Neuronal stem cell (in vitro differentiated cells): ENCODE data around the gene PROX1.

ENCODE experiments used
- DNase-seq: peaks from one replicate; pipeline ENCODE4 v3.0.0-alpha.2; 2013; ENCODE audit warnings: low spot score
- H2AFZ ChIP-seq: one replicate; pipeline ENCODE4 v1.6.1; 2013; ENCODE audit warnings: mild to moderate bottlenecking, low read length, inconsistent platforms
- H2AK5ac ChIP-seq: 2 replicates; pipeline ENCODE4 v1.6.1; 2013; ENCODE audit warnings: low read depth, mild to moderate bottlenecking, inconsistent platforms, low read length, moderate library complexity, mixed read lengths
- H2BK120ac ChIP-seq: 2 replicates; pipeline ENCODE4 v1.6.1; 2013; ENCODE audit warnings: low read depth, mild to moderate bottlenecking, inconsistent platforms, low read length, moderate library complexity, mixed read lengths
- H2BK12ac ChIP-seq: one replicate; pipeline ENCODE4 v1.6.1; 2013; ENCODE audit warnings: low read length, inconsistent platforms
- H2BK15ac ChIP-seq: 2 replicates; pipeline ENCODE4 v1.6.1; 2013; ENCODE audit warnings: mild to moderate bottlenecking, low read length, inconsistent platforms, mixed read lengths
- H2BK5ac ChIP-seq: one replicate; pipeline ENCODE4 v1.6.1; 2013; ENCODE audit warnings: inconsistent platforms, mild to moderate bottlenecking, low read length, moderate library complexity
- H3K14ac ChIP-seq: one replicate; pipeline ENCODE4 v1.6.1; 2013; ENCODE audit warnings: low read length, inconsistent platforms
- H3K18ac ChIP-seq: 2 replicates; pipeline ENCODE4 v1.6.1; 2013; ENCODE audit warnings: low read length, inconsistent platforms
- H3K23ac ChIP-seq: 2 replicates; pipeline ENCODE4 v1.6.1; 2013; ENCODE audit warnings: low read depth, mild to moderate bottlenecking, mixed read lengths, low read length, inconsistent platforms; ENCODE audit not compliant: poor library complexity
- H3K27ac ChIP-seq: replicated peaks from 3 replicates; pipeline ENCODE4 v1.5.1; 2013; ENCODE audit warnings: low read length, inconsistent platforms
- H3K27me3 ChIP-seq, 3 experiments: 2 replicates each; pipeline ENCODE4 v1.6.1; 2013; ENCODE audit warnings: low read length in 3 of 3, mild to moderate bottlenecking in 2 of 3, inconsistent platforms in 1 of 3, low read depth in 1 of 3, mixed read lengths in 1 of 3, moderate library complexity in 1 of 3; ENCODE audit not compliant: control insufficient read depth in 3 of 3, insufficient read depth in 3 of 3
- H3K36me3 ChIP-seq, 2 donors: replicated peaks in 1 of 2; 2 replicates each; pipeline ENCODE4 v1.6.1; 2013; ENCODE audit warnings: low read length in 2 of 2; ENCODE audit not compliant: control insufficient read depth in 2 of 2, insufficient read depth in 2 of 2
- H3K4ac ChIP-seq: 2 replicates; pipeline ENCODE4 v1.6.1; 2013; ENCODE audit warnings: inconsistent platforms, mild to moderate bottlenecking, low read length, moderate library complexity
- H3K4me1 ChIP-seq, 2 donors: 1 replicate in 1 of 2; 2 replicates in 1 of 2; pipeline ENCODE4 v1.6.1; 2013; ENCODE audit warnings: low read length in 2 of 2, low read depth in 1 of 2; ENCODE audit not compliant: control insufficient read depth in 2 of 2, insufficient read depth in 1 of 2
- H3K4me2 ChIP-seq: one replicate; pipeline ENCODE4 v1.6.1; 2013; ENCODE audit warnings: mild to moderate bottlenecking, low read length, inconsistent platforms; ENCODE audit not compliant: insufficient read depth, poor library complexity, severe bottlenecking
- H3K4me3 ChIP-seq, 2 donors: 2 replicates each; pipeline ENCODE4 v1.5.1; 2013; ENCODE audit warnings: low read length in 2 of 2, mild to moderate bottlenecking in 2 of 2, inconsistent platforms in 1 of 2, moderate library complexity in 1 of 2
- H3K79me1 ChIP-seq: one replicate; pipeline ENCODE4 v1.6.1; 2013; ENCODE audit warnings: low read depth, mild to moderate bottlenecking, inconsistent platforms, low read length, moderate library complexity
- H3K9ac ChIP-seq: one replicate; pipeline ENCODE4 v1.6.1; 2013; ENCODE audit warnings: mild to moderate bottlenecking, low read depth, low read length, inconsistent platforms; ENCODE audit not compliant: poor library complexity
- H3K9me3 ChIP-seq, 2 donors: replicated peaks in 1 of 2; 2 replicates each; pipeline versions ENCODE3 to v1.6.1; 2013; ENCODE audit warnings: low read length in 2 of 2, mild to moderate bottlenecking in 2 of 2, inconsistent platforms in 1 of 2, low read depth in 1 of 2, mixed read lengths in 1 of 2, moderate library complexity in 1 of 2; ENCODE audit not compliant: control insufficient read depth in 2 of 2, insufficient read depth in 1 of 2
- H4K8ac ChIP-seq: one replicate; pipeline ENCODE4 v1.6.1; 2013; ENCODE audit warnings: low read depth, mild to moderate bottlenecking, inconsistent platforms, low read length, moderate library complexity
- H4K91ac ChIP-seq: one replicate; pipeline ENCODE4 v1.6.1; 2013; ENCODE audit warnings: low read length, low read depth, mild to moderate bottlenecking, inconsistent platforms; ENCODE audit not compliant: poor library complexity
- WGBS, 2 donors: extraction: QIAGEN DNeasy Blood & Tissue Kit; methylation state at CpG; one replicate each; pipeline ENCODE4 v1.1.7; 2013; ENCODE audit warnings: missing lambda C conversion rate in 2 of 2, mixed read lengths in 1 of 2; ENCODE audit not compliant: insufficient read length in 2 of 2, insufficient replicate concordance in 1 of 2; ENCODE audit errors: extremely low coverage in 2 of 2; 5-methylcytosine and 5-hydroxymethylcytosine counted together

Gene PROX1

DNA sequence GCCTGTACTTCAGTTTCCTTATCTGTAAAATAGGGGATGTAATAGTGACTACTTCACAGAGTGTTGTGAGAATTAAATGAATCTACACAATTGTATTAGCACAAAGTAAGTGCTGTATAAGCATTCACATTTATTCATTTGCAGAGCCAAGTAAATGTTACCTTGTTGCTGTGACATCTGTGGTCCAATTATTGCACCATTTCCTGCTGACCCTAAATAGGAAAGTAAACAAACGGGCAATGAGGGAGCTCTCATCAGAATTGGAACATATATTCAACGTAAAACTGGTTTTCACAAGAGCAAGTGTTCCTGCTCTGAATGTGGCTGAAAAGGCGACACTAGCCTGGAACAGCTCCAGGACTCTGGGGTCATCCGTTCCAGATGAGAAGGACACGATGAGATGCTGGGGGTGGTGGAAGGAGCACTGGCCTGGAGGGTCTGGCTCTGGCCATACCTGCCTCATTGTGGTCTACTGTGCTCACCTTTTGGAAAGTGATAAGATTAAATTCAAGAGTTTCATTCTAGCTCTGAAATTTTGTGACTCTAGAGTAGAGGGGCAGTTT, 34.5 kb downstream of the PROX1 start:
- Histone ChIP-seq H2AK5ac (no peak overlapping the region), H3K4ac (no peak overlapping the region), H3K4me1 (peaks cover 15 to 30% of the 10 kb centered on the region in 2 donors), H3K18ac (peak overlapping the region; percentile 49), H2AFZ (no peak overlapping the region), H4K91ac (no peak overlapping the region), H2BK120ac (no peak overlapping the region), H3K79me1 (no peaks in the 10 kb centered on the region), H3K9ac (no peak overlapping the region), H3K23ac (no peak overlapping the region), H3K14ac (no peak overlapping the region), H3K27me3 (no peaks in the 10 kb centered on the region), H3K4me2 (no peak overlapping the region), H2BK5ac (no peak overlapping the region), H3K27ac (no peak overlapping the region), H3K36me3 (peaks cover 0 to 4% of the 10 kb centered on the region in 2 donors), H4K8ac (no peak overlapping the region), H2BK15ac (no peak overlapping the region), H3K4me3 (no peak overlapping the region), H2BK12ac (no peak overlapping the region), H3K9me3 (no peaks in the 10 kb centered on the region)
- WGBS, 2 donors, result no CpG with 5 or more reads among the region's 5 CpGs
- no peak for DNase-seq

- Histone ChIP-seq H3K4me3 (no peak overlapping the region), H3K4ac (no peak overlapping the region), H2AFZ (no peak overlapping the region), H3K9ac (no peak overlapping the region), H3K27ac (no peak overlapping the region), H3K36me3 (peaks cover 0 to 4% of the 10 kb centered on the region in 2 donors), H3K14ac (no peak overlapping the region), H3K4me2 (no peak overlapping the region), H2BK15ac (no peak overlapping the region), H3K18ac (no peak overlapping the region), H3K4me1 (peaks cover 10 to 27% of the 10 kb centered on the region in 2 donors), H2BK120ac (no peak overlapping the region), H4K91ac (no peak overlapping the region), H2BK5ac (no peak overlapping the region), H3K23ac (no peak overlapping the region), H2AK5ac (no peak overlapping the region), H3K79me1 (no peaks in the 10 kb centered on the region), H2BK12ac (no peak overlapping the region), H3K27me3 (no peaks in the 10 kb centered on the region), H4K8ac (no peak overlapping the region), H3K9me3 (no peaks in the 10 kb centered on the region)
- no peak for DNase-seq
- WGBS, 2 donors, result no CpG with 5 or more reads among the region's 2 CpGs
Measured at GRCh38 chr1:214022810-214023425, 35.1 kb downstream of the PROX1 start.

- Histone ChIP-seq H3K27ac (no peak overlapping the region), H3K14ac (no peak overlapping the region), H3K36me3 (peaks cover 0 to 4% of the 10 kb centered on the region in 2 donors), H3K4me2 (no peak overlapping the region), H3K4ac (no peak overlapping the region), H2BK120ac (no peak overlapping the region), H3K79me1 (no peaks in the 10 kb centered on the region), H4K8ac (no peak overlapping the region), H3K4me1 (peaks cover 27 to 47% of the 10 kb centered on the region in 2 donors), H3K27me3 (no peaks in the 10 kb centered on the region), H2BK15ac (no peak overlapping the region), H4K91ac (no peak overlapping the region), H3K18ac (no peak overlapping the region), H2AFZ (no peak overlapping the region), H3K9me3 (no peaks in the 10 kb centered on the region), H2BK12ac (no peak overlapping the region), H3K4me3 (no peak overlapping the region), H3K9ac (no peak overlapping the region), H2AK5ac (no peak overlapping the region), H2BK5ac (no peak overlapping the region), H3K23ac (no peak overlapping the region)
- no CpG with 5 or more reads among the region's 5 CpGs for WGBS, 2 donors
- no peak for DNase-seq
Measured at GRCh38 chr1:214026985-214027384, 39.2 kb downstream of the PROX1 start.

- H3K27me3 ChIP-seq, result no peaks in the 10 kb centered on the region
- H3K4me2 ChIP-seq, result no peak overlapping the region
- H2AFZ ChIP-seq, result no peak overlapping the region
- no peak overlapping the region for H3K14ac ChIP-seq
- H3K4me3 ChIP-seq, result no peak overlapping the region
- H2AK5ac ChIP-seq, result no peak overlapping the region
- H2BK15ac ChIP-seq, result no peak overlapping the region
- H2BK12ac ChIP-seq, result no peak overlapping the region
- H4K8ac ChIP-seq, result no peak overlapping the region
- H3K9ac ChIP-seq, result no peak overlapping the region
- H3K23ac ChIP-seq, result no peak overlapping the region
- peaks cover 27 to 47% of the 10 kb centered on the region in 2 donors for H3K4me1 ChIP-seq
- H3K4ac ChIP-seq, result no peak overlapping the region
- no peaks in the 10 kb centered on the region for H3K79me1 ChIP-seq
- no CpG with 5 or more reads among the region's 5 CpGs for WGBS, 2 donors
- no peak overlapping the region for H3K27ac ChIP-seq
- DNase-seq, result no peak
- H3K9me3 ChIP-seq, result no peaks in the 10 kb centered on the region
- H4K91ac ChIP-seq, result no peak overlapping the region
- H2BK120ac ChIP-seq, result no peak overlapping the region
- no peak overlapping the region for H3K18ac ChIP-seq
- H2BK5ac ChIP-seq, result no peak overlapping the region
- peaks cover 0 to 4% of the 10 kb centered on the region in 2 donors for H3K36me3 ChIP-seq
Measured at GRCh38 chr1:214027498-214027897, 39.7 kb downstream of the PROX1 start.
